ENCODE results near the gene C5orf24.
"Not testable (repeated sequence)": the region's sequence is repeated elsewhere in the genome, so short reads cannot be mapped to it uniquely, and the experiment has no call there.

Gene C5orf24

DNA sequence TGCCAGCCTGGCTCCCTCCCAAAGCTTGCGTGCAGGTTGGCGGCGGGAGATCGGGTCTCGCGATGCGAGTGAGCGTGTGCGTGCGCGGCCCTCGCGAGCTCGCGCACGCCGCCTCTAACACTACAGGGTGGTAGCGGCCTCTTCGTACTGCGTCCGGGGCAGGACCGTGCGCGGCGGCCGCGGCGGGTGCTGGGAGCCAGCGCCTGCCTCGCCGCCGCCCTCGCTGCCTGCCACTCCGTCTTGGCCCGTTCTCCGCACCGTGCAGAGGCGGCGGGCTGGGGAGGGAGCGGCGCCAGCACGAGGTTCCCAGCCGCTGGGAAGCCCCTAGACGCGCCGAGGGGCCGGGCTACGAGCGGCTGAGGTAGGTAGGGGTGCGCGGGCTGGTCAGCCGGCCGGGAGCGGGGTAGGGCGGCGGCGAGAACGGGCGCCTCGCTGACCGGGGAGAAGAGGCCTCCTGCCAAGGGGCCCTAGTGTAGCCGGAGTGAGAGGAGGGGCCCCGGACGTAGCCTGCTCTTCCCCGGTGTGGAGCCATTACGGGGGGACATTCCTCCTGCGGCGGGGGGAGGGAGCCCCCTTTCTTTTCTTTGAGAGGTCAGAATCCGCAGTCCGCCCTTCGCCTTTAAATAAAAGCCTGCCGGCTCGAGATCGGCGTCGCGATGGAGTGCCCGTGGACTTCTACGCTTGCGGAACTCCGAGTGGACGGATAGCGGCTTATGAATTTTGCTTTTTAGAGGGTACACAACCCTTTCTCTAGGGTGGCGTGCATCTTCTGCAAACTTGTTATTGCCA lies at the start of gene C5orf24:
Gene C5orf24 (plus strand): TSS at position 117 of the 789 bp plus-strand sequence. CDS start 8,933 bp downstream, outside the sequence.
- DNase-seq = peak; percentile 95

DNA sequence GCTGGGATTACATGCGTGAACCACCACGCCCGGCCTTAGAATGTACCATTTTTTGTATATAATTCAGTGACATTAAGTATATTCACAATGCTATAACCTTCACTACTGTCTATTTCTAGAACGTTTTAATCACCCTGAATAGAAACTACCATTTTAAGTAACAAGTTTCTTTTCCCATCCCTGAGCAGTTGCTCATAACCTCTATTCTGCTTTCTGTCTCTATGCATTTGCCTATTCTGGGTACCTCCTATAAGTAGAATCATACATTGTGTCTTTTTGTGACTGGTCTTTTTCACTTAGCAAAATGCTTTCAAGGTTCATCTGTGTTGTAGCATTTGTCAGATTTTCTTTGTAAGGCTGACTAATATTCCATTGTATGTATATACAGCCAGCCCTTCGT lies 47.3 kb upstream of the C5orf24 start:
- no peak for DNase-seq

DNA sequence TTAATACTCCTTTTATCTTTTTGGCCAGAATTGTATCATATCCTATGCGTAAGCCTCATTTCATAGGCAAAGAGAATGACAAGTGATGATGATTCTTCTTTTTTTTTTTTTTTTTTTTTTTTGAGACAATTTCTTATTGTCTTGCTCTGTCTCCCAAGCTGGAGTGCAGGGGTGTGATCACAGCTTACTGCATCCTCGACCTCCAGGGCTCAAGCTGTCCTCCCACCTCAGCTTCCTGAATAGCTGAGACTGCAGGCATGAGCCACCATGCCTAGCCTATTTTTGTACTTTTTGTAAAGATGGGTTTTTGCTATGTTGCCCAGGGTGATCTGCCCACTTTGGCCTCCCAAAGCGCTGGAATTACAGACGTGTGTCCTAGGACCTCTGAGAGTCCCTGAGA lies 41.9 kb upstream of the C5orf24 start:
- no peak for DNase-seq

DNA sequence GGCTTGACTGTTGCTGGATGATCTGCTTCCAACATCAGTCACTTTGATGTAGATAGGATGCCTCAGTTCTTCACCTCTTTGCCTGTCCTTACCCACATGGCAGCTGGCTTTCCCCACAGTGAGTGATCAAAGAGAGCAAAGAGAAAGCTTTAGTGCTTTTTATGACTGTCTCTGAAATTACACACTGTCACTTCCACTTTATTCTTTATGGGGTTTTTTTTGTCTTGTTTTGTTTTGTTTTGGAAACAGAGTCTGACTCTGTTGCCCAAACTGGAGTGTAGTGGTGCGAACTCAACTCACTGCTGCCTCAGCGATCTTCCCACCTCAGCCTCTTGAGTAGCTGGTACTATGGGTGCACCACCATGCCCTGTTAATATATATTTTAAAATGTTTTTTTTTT lies 32.4 kb upstream of the C5orf24 start:
- no peak for DNase-seq

DNA sequence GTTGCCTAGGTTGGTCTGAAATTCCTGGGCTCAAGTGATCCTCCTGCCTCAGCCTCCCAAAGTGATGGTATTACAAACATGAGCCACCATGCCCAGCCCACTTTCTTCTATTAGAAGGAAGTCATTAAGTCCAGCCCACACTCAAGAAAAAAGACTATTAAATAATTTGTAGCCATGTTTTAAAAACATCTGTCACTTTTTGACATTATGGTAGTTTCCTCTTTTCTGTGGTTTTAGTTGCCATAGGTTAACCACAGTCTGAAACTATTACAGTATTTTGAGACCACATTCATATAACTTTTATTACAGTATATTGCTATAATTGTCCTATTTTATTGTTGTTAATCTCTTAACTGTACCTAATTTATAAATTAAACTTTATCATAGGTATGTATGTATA lies 31.9 kb upstream of the C5orf24 start:
- DNase-seq = no peak

DNA sequence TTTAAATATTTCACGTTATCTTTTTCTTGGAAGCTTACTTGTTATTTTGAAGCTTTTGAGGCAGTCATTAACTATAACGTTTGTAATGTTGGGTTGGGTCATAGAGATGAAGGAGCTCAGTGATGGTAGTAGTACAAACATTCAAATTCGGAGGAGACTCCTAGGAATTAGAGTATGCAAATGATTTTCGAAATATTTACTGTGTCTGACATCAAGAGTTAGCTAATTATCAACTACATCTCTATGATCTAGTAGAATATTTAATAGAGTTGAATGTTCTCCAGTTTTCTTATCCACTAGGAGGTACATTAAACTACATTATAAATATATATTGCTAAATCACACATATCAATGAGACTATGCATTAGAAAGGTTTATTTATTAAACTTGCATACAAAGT lies 28.8 kb upstream of the C5orf24 start:
- DNase-seq = no peak

DNA sequence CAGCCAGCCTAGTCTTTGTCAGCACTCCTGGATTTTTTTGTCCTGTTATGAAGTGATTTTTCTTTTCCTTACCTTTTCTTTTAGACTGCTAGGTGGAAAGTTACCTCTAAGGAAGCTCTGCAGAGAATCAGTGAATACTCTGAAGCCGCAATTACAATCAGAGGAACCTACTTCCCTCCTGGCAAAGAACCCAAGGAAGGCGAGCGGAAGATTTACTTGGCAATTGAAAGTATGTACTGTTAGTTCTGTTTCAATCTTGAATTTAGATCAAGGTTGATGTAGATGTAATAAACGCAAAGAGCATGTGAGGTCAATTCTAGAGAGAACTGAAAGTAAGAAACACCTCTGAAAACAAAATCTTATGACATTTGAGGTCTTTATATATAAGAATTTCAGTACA lies 27.0 kb upstream of the C5orf24 start:
- DNase-seq = no peak

DNA sequence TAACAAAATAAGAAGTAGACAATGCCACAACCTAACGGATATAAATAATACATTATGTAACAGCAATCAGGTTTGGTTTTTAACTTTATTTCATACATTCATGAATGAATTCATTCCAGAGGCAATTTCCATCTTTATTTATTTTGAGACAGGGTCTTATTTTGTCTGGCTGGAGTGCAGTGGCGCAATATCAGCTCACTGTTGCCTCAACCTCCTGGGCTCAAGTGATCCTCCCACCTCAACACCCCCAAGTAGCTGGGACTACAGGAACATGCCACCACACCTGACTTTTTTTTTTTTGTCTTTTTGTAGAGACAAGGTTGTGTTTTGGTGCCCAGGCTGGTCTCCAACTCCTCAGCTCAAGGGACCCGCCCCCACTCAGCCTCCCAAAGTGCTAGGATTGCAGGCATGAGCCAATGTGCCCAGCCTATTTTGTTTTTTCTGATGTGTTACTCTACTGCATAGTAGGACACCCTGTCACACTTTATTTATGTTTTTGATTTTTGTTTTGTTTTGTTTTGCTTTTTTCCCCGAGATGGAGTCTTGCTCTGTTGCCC lies 26.3 kb upstream of the C5orf24 start:
- no peak for DNase-seq

DNA sequence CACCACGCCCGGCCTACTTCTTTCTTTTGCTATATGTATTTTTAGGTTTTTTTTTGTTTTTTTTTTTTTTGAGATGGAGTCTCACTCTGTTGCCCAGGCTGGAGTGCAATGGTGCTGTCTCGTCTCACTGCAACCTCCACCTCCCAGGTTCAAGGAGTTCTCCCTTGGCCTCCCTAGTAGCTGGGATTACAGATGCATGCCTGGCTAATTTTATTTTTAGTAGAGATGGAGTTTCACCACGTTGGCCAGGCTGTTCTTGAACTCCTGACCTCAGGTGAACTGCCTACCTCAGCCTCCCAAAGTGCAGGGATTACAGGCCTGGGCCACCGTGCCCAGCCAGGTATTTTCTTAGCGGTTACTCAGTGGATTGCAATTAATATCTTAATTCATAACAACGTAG lies 23.9 kb upstream of the C5orf24 start:
- DNase-seq = no peak

DNA sequence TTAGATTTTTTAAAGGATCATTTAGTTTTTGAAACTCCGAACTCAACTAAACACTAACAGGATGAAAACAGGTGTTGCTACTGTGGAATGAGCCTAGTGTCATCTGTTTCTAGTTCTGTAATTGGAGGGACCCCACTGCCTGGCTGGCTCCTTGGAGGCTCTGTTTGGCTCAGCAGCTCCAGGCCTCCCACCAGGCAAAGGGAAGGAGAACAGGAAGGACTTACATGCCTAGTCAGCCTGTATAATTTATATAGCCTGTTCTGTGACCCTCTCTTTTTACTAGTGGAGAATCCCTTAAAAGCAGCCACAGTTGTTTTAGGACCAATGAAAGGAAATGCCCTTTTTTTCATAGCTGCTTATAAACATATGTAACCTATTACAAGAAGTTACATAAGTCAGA lies 21.1 kb upstream of the C5orf24 start:
- no peak for DNase-seq

DNA sequence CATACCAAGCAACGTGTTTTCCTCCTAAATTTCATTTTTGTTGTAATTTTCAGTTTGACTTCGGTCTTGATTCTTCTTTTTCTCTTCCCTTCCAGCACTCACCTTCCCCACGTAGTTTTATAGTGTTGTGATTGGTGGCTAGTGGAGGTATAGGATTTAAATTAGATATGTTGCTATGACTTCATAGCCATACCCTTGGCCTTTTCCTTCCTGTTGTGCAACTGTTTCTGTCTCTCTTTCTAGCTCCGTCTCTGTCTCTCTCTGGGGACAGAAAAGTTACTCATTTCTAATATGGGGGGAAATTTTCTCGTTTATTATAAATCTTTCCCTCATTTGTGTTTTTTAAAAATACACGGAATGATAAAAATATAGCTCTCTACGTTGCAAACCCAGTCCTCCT lies 20.6 kb upstream of the C5orf24 start:
- DNase-seq = no peak

DNA sequence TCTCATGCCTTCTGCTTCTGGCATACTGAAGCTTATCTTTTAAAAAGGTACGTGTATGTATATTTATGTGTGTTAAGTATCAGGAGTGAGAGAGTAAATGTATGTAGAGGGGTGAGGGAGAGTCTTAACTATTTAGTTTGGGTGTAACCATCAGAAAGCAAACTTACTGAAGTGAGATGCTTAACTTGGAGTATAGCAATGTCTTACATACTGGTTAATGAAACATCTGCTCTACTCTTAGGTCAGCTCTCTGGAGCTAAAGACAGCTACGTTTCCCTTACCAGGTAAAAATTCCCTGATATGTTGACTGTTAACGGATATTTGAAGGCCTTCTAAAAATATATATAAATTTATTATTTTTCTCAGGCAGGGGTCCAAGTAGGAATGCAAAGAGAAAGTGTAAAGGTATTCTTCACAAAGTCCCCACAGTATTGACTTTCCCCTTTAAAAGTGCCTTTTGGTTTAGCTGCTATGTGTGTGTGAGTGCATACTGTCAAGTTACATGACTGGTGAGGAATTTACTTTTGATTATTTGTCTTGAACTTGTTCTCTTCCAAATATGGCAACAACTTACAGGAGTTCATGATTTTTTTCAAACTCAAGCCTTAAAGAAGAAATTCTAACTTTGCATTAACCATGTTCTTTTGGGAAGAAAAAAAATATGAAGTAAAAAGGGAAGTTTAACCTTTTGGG lies 12.3 kb upstream of the C5orf24 start:
- no peak for DNase-seq

DNA sequence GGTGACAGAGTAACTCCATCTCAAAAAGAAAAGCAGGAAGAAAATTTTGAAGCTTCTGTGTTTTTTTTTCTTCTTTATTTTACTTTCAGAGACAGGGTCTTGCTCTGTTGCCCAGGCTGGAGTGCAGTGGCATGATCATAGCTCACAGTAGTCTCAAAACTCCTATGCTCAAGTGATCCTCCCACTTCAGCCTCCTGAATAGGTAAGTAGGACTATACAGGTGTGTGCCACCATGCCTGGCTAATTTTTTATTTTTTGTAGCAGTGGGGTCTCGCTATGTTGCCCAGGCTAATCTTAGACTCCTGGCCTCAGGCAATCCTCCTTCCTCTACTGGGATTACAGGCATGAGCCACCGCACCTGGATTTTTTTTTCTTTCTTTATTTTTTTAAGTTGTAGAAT lies 10.1 kb upstream of the C5orf24 start:
- no peak for DNase-seq

DNA sequence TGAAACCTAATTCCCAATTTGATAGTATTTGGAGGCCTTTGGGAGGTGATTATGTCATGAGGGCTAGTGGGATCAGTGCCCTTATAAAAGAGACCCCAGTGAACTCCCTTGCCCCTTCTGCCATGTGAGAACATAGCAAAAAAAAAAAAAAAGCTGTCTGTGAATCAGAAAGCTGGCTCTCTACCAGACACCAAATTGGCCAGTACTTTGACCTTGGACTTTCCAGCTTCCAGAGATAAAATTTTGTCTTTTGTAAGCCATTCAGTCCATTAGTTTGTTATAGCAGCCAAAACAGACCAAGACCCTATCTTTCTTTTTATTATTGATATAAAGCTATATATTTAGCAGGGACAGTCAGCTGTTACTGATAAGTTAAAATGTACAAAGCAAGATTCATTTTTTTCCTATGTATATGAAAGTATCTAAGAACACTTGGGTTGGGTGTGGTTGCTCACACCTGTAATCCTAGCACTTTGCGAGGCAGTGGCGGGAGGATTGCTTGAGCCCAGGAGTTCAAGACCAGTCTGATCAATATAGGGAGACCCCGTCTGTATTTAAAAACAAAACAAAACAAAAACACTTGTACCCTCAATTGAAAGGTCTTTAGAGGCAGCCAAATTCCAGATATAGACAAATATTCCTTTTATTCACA lies 8.1 kb upstream of the C5orf24 start:
- no peak for DNase-seq

DNA sequence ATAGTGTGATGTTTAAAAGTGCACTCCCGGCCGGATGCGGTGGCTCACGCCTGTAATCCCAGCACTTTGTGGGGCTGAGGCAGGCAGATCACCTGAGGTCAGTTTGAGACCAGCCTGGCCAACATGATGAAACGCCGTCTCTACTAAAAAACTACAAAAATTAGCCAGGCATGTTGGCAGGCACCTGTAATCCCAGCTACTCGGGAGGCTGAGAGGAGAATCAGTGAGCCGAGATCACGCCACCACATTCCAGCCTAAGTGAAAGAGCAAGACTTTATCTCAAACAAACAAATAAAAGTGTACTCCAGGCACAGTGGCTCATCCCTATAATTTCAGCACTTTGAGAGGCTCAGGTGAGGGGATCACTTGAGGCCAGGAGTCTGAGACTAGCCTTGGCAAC lies 7.4 kb upstream of the C5orf24 start:
- DNase-seq = not testable (repeated sequence)

DNA sequence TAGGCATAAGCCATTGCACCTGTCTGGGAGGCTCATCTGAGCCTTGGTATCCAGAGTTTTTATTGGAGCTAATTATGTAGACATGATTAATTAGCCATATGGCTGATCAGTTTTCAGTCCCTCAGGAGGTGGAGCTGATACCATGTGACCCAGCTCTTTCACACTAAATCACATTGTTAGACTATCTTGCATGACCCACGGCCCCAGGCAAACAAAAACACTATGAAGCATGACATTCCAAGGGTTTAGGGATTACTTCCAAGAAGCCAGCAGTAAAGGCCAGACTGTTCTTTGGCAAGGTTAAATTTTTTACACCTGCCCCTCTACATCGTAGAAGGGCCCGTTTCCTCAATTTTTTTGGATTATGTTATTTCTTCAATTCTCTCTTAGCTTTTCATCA lies 5.0 kb upstream of the C5orf24 start:
- DNase-seq = no peak

DNA sequence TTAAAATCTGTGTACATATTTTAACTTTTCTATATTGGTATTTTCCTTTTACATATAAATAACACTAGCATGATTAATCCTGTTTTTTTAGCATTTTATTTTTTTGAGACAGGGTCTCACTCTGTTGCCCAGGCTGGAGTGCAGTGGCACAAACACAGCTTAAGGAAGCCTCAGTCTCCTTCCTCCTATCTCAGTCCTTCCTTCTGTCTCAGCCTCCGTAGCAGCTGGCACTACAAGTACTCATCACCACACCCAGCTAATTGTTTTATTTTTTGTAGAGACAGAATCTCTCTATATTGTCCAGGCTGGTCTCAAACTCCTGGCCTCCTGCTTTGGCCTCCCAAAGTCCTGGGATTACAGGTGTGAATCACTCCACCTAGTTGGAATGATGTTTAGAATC lies 1.5 kb upstream of the C5orf24 start:
- no peak for DNase-seq

DNA sequence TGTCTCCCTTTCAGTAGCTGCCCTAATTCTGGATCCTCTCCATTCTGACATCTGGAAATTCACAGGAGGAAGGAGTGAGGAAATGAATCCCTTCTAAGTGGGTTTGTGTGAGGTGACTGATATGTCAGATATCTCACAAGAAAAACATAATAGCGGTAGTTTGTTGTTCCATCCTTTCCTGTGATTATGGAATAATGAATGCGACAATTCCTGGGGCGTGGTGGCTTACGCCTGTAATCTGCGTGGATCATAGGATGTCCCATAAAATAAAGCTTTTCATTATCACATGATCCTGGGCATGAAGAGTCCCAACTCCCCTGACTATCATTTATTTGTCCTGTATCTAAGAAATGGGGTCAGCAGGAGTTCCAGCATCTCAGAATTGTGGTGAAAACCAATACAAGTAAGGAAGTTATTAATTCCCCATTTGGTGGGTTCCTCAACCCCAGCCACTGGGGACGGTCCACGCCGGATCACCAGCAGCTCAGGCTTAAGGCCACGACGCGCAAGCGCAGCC lies 375 bp upstream of the C5orf24 start:
- no peak for DNase-seq

DNA sequence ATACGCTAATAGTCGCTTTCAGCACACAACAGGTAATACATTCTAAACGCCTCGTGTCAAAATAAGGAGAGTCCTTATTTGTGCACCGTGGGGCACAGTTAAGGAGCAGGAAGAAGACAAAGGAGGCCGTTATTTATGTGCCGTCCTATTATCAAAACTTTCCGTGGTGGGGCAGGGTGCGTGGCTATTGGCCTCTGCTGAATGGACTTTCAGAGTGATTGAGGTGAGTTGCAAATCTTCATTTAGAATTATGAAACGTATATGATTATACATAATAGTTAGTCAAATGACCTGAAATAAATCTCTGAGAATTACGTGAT lies 833 bp downstream of the C5orf24 start:
- no peak for DNase-seq

DNA sequence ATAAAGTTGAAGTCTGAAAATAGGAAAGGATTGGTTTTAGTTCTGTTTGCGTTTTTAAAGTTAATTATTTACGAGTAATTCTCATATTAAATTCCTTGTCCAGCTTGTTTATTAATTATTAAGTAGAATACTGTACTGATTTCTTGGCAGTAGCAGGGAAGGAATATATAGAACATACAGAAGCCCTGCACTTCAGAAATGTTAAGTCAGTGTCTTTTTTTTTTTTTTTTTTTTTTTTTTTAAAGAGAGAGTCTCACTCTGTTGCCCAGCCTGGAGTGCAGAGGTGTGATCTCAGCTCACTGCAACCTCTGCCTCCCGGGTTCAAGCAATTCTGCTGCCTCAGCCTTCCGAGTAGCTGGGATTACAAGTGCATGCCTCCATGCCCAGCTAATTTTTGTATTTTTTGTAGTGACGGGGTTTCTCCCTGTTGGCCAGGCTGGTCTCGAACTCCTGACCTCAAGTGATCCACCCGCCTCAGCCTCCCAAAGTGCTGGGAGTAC lies 3.7 kb downstream of the C5orf24 start:
- not testable (repeated sequence) for DNase-seq

DNA sequence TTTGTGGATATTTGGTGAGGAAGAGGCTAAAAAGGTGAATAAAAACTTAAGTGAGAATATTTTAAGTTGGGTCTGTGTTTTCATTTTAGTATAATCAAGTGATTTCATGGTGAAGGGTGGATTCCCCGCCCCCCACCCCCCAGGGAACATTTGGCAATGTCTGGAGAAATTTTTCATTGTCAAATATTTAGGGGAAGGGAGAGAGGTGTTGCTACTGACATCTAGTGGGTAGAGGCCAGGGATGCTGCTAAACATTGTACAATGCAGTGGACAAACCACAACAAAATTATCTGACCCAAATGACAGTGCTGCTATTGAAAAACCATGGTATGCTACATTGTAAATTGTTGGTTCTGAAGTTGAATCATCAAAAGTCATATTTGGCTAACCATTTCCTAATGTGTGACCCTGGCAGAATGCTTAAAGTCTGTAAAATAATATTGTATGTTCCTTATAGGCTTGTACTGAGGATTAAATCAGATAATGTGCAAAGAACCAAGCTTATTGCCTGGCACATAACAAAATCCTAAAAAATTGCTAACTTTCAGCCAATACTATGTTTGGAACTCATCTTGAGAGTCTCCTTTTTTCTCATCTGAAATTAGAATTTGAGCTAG lies 5.6 kb downstream of the C5orf24 start:
- peak; percentile 11 for DNase-seq

DNA sequence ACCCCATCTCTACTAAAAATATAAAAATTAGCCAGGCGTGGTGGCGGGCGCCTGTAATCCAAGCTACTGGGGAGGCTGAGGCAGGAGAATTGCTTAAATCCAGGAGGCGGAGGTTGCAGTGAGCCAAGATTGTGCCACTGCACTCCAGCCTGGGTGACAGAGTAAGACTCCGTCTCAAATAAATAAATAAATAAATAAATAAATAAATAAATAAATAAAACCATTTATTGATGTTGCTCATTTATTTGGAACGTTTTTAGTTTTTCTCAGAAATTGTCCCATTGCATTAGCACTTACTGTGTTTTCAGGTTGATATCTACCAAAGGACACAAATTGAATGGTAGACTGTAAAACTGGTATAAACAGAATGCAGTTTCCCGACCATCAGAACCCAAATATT lies 10.7 kb downstream of the C5orf24 start:
- not testable (repeated sequence) for DNase-seq

DNA sequence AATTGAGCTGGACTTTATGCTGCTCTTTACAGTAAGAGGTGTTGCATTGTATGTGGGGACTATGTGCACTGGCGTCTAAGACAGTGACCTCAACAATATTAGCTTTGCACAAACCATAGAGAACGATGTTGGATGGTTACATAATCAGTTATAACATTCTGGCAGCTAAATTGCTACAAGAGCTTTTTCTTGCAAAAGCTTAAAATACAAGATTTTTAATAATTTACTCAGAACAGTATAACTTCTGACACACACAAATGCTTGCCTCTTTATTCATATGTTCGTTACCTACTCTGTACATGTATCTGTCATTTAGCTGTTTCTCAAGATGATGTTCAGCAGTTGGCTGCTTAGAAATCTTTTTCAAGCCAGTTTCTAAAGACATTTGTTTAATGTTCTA lies 11.6 kb downstream of the C5orf24 start:
- no peak for DNase-seq

Data from GDM1 (cell line).